ENCODE measurements around the gene ZBTB47. TPM values are rescaled to one million over a fixed set of nuclear protein-coding genes. Genes with fewer than 3 reads are reported as not detected.

The ZBTB47 gene
- polyA plus RNA-seq, 1 experiment: 7.8 TPM

- TF ChIP-seq CTCF (IDR thresholded peaks at IDR 0.05; ENCODE audit: low read depth, low read length): no peak
- peaks cover 44% of the 10 kb centered on the region for H3K27me3 ChIP-seq (ENCODE audit: control insufficient read depth, insufficient read depth, low read length)
- ChIA-PET CTCF (interaction anchor here (1.2 kb wide), 1 partner anchor 35 kb away, joined by 3 read pairs; no protein-coding TSS in a partner anchor), POLR2A (no interaction called here)
- H3K27ac ChIP-seq (ENCODE audit: low read depth, low read length): no peak overlapping the region
- H3K9me3 ChIP-seq (ENCODE audit: control insufficient read depth, insufficient read depth, low read length): no peaks in the 10 kb centered on the region
- DNase-seq (ENCODE audit: low read depth, low spot score): no peak
- H3K4me3 ChIP-seq (ENCODE audit: low read depth, low read length): no peak overlapping the region
Measured at GRCh38 chr3:42710323-42711021, 57.0 kb downstream of the ZBTB47 start.

DNA sequence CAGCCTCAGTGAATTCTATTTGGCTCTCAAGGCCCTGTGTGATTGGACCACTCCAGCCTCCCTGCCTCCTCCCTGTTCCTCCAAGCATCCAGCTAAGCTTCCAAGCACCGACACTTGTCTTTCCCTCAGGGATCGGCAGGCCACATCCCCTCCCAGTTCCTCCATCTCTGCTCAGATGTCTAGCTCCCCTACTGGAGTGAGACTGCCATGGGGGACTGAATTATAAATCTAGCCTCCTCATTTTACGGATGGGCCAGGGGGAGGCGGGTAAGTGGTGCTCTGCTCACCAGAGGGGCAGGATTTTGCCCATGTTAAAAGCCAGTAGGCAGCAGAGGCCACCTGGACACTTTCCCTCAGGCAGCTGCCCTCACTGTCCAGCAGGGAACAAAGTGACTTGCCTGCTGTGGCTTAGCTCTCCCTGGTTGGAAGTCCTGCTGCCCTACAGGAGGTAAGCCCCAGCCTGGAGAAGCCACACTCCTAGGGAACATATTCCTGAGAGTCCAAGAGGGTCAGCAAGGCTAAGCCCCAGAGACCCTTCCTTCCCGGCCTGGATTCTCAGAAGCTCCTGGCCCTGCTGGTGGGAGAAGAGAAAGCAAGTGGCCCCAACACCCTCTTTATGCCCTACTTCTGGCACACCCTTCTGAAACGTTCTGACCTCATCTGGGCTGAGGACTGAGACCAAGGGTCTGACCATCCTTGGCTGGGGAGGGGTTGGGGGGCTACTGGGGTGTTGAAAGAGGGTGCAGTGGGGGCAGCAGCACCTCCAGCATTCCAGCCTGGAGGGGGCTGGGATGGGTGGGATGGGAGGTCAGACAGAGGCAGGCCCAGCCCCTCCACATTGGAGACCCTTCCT is 58.2 kb downstream of the ZBTB47 start:
- Histone ChIP-seq H3K27ac (ENCODE audit: low read depth, low read length) (no peak overlapping the region), H3K4me3 (ENCODE audit: low read depth, low read length) (no peak overlapping the region), H3K27me3 (ENCODE audit: control insufficient read depth, insufficient read depth, low read length) (peaks cover 43% of the 10 kb centered on the region), H3K9me3 (ENCODE audit: control insufficient read depth, insufficient read depth, low read length) (no peaks in the 10 kb centered on the region)
- DNase-seq (ENCODE audit: low read depth, low spot score): no peak
- TF ChIP-seq CTCF (IDR thresholded peaks at IDR 0.05; ENCODE audit: low read depth, low read length): peak; percentile 22
- CTCF ChIA-PET: no interaction called here
- POLR2A ChIA-PET: no interaction called here

DNA sequence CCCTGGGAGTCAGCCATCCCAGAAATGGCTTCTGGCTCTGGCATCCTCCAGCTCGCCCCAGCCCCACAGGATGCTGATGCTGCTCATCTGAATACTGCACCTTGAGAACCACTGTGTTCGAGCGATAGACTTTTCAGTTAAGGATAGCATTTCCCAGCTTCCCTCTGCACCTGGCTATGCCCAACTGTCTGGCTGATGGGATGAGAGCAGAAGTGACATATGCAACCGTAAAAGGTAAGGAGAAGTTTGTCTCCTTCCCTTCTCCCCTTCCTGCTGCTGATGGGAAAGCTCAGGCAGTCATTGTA is 58.8 kb downstream of the ZBTB47 start:
- TF ChIP-seq CTCF (IDR thresholded peaks at IDR 0.05; ENCODE audit: low read depth, low read length): no peak
- Histone ChIP-seq H3K4me3 (ENCODE audit: low read depth, low read length) (no peak overlapping the region), H3K9me3 (ENCODE audit: control insufficient read depth, insufficient read depth, low read length) (no peaks in the 10 kb centered on the region), H3K27me3 (ENCODE audit: control insufficient read depth, insufficient read depth, low read length) (peaks cover 45% of the 10 kb centered on the region), H3K27ac (ENCODE audit: low read depth, low read length) (no peak overlapping the region)
- CTCF ChIA-PET: interaction anchor here (1.1 kb wide), 1 partner anchor 33 kb away, joined by 4 read pairs; no protein-coding TSS in a partner anchor
- no peak for DNase-seq (ENCODE audit: low read depth, low spot score)
- POLR2A ChIA-PET: no interaction called here

GRCh38 chr3:42712688-42713372 is 59.3 kb downstream of the ZBTB47 start:
- no peak for TF ChIP-seq CTCF (IDR thresholded peaks at IDR 0.05; ENCODE audit: low read depth, low read length)
- no peak overlapping the region for H3K27ac ChIP-seq (ENCODE audit: low read depth, low read length)
- POLR2A ChIA-PET: no interaction called here
- CTCF ChIA-PET: interaction anchor here (1.1 kb wide), 1 partner anchor 33 kb away, joined by 4 read pairs; no protein-coding TSS in a partner anchor
- H3K9me3 ChIP-seq (ENCODE audit: control insufficient read depth, insufficient read depth, low read length): no peaks in the 10 kb centered on the region
- no peak overlapping the region for H3K4me3 ChIP-seq (ENCODE audit: low read depth, low read length)
- H3K27me3 ChIP-seq (ENCODE audit: control insufficient read depth, insufficient read depth, low read length): peaks cover 41% of the 10 kb centered on the region
- DNase-seq (ENCODE audit: low read depth, low spot score): no peak
